Measurements from ENCODE around the gene MYOZ2. TPM values are rescaled to one million over a fixed set of nuclear protein-coding genes. Genes with fewer than 3 reads are reported as not detected.

MYOZ2 gene
- 0.05 and 0.13 TPM in 2 replicates for total RNA-seq

DNA sequence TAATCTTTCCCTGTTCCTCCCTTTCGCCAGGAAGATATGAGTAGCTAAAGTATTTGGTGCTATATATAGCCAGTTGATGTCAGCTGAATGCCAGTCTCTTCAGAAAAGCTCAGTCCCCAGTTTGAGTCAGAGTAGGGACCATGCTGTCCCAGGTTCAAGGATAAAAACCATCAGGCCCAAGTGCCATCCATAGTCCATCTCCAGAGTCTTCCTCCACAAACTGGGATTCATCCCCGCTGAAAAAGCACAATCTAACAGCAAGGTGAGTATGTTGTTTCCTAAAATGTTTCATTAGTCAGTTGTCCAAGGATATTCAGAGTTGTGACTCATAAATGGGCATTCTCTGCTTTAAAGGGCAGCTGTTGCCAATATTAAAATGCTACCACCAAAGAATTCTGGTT is at the start of gene MYOZ2:
TSS of gene MYOZ2 (plus strand) at position 112 of the 401 bp plus-strand sequence. CDS start 694 bp downstream, outside the sequence.

DNA sequence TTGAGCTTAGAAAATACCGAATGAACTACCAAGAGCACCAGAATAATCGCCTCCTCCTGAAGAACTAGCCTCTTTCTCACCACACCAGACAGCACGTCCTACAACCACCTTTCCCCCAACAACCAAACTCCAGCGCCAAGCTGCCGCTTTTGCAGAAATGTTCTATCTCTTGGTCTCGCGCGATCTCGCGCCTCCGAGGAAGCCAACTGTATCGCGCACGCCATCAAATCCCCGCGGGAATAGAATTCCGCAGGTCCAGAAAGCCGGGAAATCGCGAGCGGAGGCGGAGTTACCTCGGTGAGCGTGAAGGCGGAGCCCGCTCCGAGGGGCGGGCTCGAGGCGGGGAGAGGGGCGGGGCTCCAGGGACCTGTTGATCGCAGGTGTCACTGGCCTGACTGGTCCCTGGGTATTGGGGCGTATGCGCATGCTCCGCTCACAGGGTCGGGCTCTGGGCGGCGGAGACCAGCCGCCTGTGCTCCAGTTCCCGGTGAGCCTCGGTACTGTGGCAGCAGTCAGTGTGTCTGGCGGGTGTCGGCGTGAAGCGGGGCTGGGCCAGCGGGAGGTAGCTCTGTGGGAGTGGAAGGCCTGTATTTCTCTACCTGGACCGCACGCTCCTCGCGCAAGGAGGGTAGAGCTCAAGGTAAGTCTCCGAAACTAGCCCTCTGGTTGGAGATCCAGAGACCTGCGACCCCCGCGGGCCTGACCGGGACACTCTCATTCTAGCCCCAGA is 76.8 kb downstream of the MYOZ2 start, which contains the start of gene USP53:
TSS of gene USP53 (plus strand) at position 480 of the 730 bp plus-strand sequence. CDS start 27,047 bp downstream, outside the sequence.

Other genes with a start within 250 kb of the MYOZ2 start
- 0.27 and 0.30 TPM in 2 replicates for gene SYNPO2, start 247.0 kb upstream of the MYOZ2 start, total RNA-seq
- 15.0 and 15.3 TPM in 2 replicates for gene USP53, start 76.9 kb downstream of the MYOZ2 start, total RNA-seq
- not detected in 2 replicates for gene FABP2, start 186.3 kb downstream of the MYOZ2 start, total RNA-seq